Measurements from ENCODE around the gene TBC1D21.
A peak's percentile ranks its signal among the peaks of the same experiment; 100 is the strongest.
"Not testable (repeated sequence)": the region's sequence is repeated elsewhere in the genome, so short reads cannot be mapped to it uniquely, and the experiment has no call there.

Gene TBC1D21

GRCh38 chr15:73927003-73927475 lies 53.7 kb downstream of the TBC1D21 start:
- peak in 2 of 58 donors; percentile 7 to 26 for DNase-seq

GRCh38 chr15:73927476-73928240 lies 54.3 kb downstream of the TBC1D21 start:
- DNase-seq, result peak in 1 of 58 donors; percentile 39

GRCh38 chr15:73928241-73928579 lies 54.8 kb downstream of the TBC1D21 start:
- DNase-seq, result no peak

GRCh38 chr15:73928971-73929627 lies 55.7 kb downstream of the TBC1D21 start:
- DNase-seq, result no peak

GRCh38 chr15:73930371-73930770 lies 57.0 kb downstream of the TBC1D21 start:
- no peak for DNase-seq

GRCh38 chr15:73930790-73931281 lies 57.5 kb downstream of the TBC1D21 start:
- DNase-seq, result peak in 1 of 58 donors; percentile 18

GRCh38 chr15:73931441-73931840 lies 58.1 kb downstream of the TBC1D21 start:
- DNase-seq, result no peak

GRCh38 chr15:73932381-73933191 lies 59.2 kb downstream of the TBC1D21 start:
- no peak for DNase-seq

- DNase-seq, result no peak
Measured at GRCh38 chr15:73934281-73934680, 60.9 kb downstream of the TBC1D21 start.

GRCh38 chr15:73935547-73935946 lies 62.2 kb downstream of the TBC1D21 start:
- DNase-seq, result no peak

- no peak for DNase-seq
Measured at GRCh38 chr15:73936181-73936580, 62.8 kb downstream of the TBC1D21 start.

GRCh38 chr15:73936588-73937290 lies 63.4 kb downstream of the TBC1D21 start:
- no peak for DNase-seq

- no peak for DNase-seq
Measured at GRCh38 chr15:73937296-73937695, 63.9 kb downstream of the TBC1D21 start.

- DNase-seq, result no peak
Measured at GRCh38 chr15:73937726-73938125, 64.4 kb downstream of the TBC1D21 start.

GRCh38 chr15:73938516-73938915 lies 65.2 kb downstream of the TBC1D21 start:
- DNase-seq, result not testable (repeated sequence)
